ENCODE measurements around the gene ZGPAT.

GRCh38 chr20:63753381-63753780 is 45.5 kb downstream of the ZGPAT start:
- TF ChIP-seq EP300 (IDR thresholded peaks at IDR 0.05) (no peak), POLR2A (IDR thresholded peaks at IDR 0.05) (no peak), CTCF (IDR thresholded peaks at IDR 0.05) (no peak)
